GM15510 (cell line): ENCODE measurements around the gene ABCC5.

Experiments used
- POLR2A ChIP-seq: IDR thresholded peaks from 3 replicates; pipeline ENCODE4 v1.6.1; 2011; ENCODE audit warnings: borderline replicate concordance; ENCODE audit not compliant: insufficient read length; ENCODE audit errors: extremely low read depth

Gene ABCC5

GRCh38 chr3:183922421-183922820 lies 95.3 kb downstream of the ABCC5 start:
- TF ChIP-seq POLR2A, result no peak

GRCh38 chr3:183921096-183921495 lies 96.6 kb downstream of the ABCC5 start:
- TF ChIP-seq POLR2A, result no peak

- no peak for TF ChIP-seq POLR2A
These were observed 97.3 kb downstream of the ABCC5 start for GRCh38 chr3:183920416-183920815.

GRCh38 chr3:183918178-183918577 lies 99.5 kb downstream of the ABCC5 start:
- TF ChIP-seq POLR2A, result no peak

- no peak for TF ChIP-seq POLR2A
These were observed 99.9 kb downstream of the ABCC5 start for GRCh38 chr3:183917776-183918175.

GRCh38 chr3:183914856-183915255 lies 102.8 kb downstream of the ABCC5 start:
- no peak for TF ChIP-seq POLR2A

GRCh38 chr3:183913580-183913920 lies 104.1 kb downstream of the ABCC5 start:
- TF ChIP-seq POLR2A, result no peak

- no peak for TF ChIP-seq POLR2A
These were observed 104.6 kb downstream of the ABCC5 start for GRCh38 chr3:183912895-183913579.

GRCh38 chr3:183911763-183912506 lies 105.7 kb downstream of the ABCC5 start:
- TF ChIP-seq POLR2A, result no peak

- TF ChIP-seq POLR2A, result no peak
These were observed 106.6 kb downstream of the ABCC5 start for GRCh38 chr3:183911087-183911486.

- TF ChIP-seq POLR2A, result no peak
These were observed 108.6 kb downstream of the ABCC5 start for GRCh38 chr3:183909030-183909600.

- no peak for TF ChIP-seq POLR2A
These were observed 109.8 kb downstream of the ABCC5 start for GRCh38 chr3:183907911-183908331.

- no peak for TF ChIP-seq POLR2A
These were observed 110.5 kb downstream of the ABCC5 start for GRCh38 chr3:183907176-183907575.

- no peak for TF ChIP-seq POLR2A
These were observed 111.3 kb downstream of the ABCC5 start for GRCh38 chr3:183906234-183906921.
